Measurements from ENCODE around the gene TTBK1. TPM values are rescaled to one million over a fixed set of nuclear protein-coding genes. Genes with fewer than 3 reads are reported as not detected.

TTBK1 gene
- total RNA-seq, 1 experiment from 2014 or later = not detected

GRCh38 chr6:43311666-43312065 is 68.4 kb downstream of the TTBK1 start:
- DNase-seq (ENCODE audit: unreplicated experiment) = no peak
- no peak overlapping the region for H3K4me3 Mint-ChIP-seq (ENCODE audit: unreplicated experiment)
- no TSS peak for BruUV-seq (replicated peaks)
- ChIA-PET CTCF (no interaction called here), POLR2A (no interaction called here)
- no peaks in the 10 kb centered on the region for H3K9me3 Mint-ChIP-seq (ENCODE audit: unreplicated experiment)
- no peaks in the 10 kb centered on the region for H3K4me1 Mint-ChIP-seq (ENCODE audit: insufficient read depth, unreplicated experiment)
- no peak overlapping the region for H3K27ac Mint-ChIP-seq (ENCODE audit: low read depth, unreplicated experiment)
- intact Hi-C loops (cut with micrococcal nuclease) = no loop called here
- no peaks in the 10 kb centered on the region for H3K36me3 Mint-ChIP-seq (ENCODE audit: insufficient read depth, unreplicated experiment)
- TF ChIP-seq CTCF (IDR thresholded peaks at IDR 0.05; ENCODE audit: unreplicated experiment) = no peak
- no peaks in the 10 kb centered on the region for H3K27me3 Mint-ChIP-seq (ENCODE audit: insufficient read depth, unreplicated experiment)

- POLR2A ChIA-PET = interaction anchor here (1.4 kb wide), 1 partner anchor 15 kb away, joined by 3 read pairs; no protein-coding TSS in a partner anchor
- CTCF ChIA-PET = interaction anchor here (1.0 to 1.1 kb wide), 2 partner anchors 12 to 85 kb away, joined by 3 to 5 read pairs; partner anchors contain the start of gene DNPH1
- intact Hi-C loops (cut with micrococcal nuclease) = no loop called here
These were observed 70.5 kb downstream of the TTBK1 start for GRCh38 chr6:43313813-43314212.

GRCh38 chr6:43318011-43318410 is 74.7 kb downstream of the TTBK1 start:
- no peaks in the 10 kb centered on the region for H3K4me1 Mint-ChIP-seq (ENCODE audit: insufficient read depth, unreplicated experiment)
- intact Hi-C loops (cut with micrococcal nuclease) = no loop called here
- CTCF ChIA-PET = interaction anchor here (0.5 to 2.1 kb wide), 3 partner anchors 17 to 188 kb away, joined by 3 to 6 read pairs (median 5); no protein-coding TSS in a partner anchor
- H3K27ac Mint-ChIP-seq (ENCODE audit: low read depth, unreplicated experiment) = no peak overlapping the region
- no peaks in the 10 kb centered on the region for H3K9me3 Mint-ChIP-seq (ENCODE audit: unreplicated experiment)
- peaks cover 1% of the 10 kb centered on the region for H3K36me3 Mint-ChIP-seq (ENCODE audit: insufficient read depth, unreplicated experiment)
- TF ChIP-seq CTCF (IDR thresholded peaks at IDR 0.05; ENCODE audit: unreplicated experiment) = no peak
- no peaks in the 10 kb centered on the region for H3K27me3 Mint-ChIP-seq (ENCODE audit: insufficient read depth, unreplicated experiment)
- no TSS peak for BruUV-seq (replicated peaks)
- no peak for DNase-seq (ENCODE audit: unreplicated experiment)
- no peak overlapping the region for H3K4me3 Mint-ChIP-seq (ENCODE audit: unreplicated experiment)
- POLR2A ChIA-PET = no interaction called here

More at GRCh38 chr6:43313813-43314212, 70.5 kb downstream of the TTBK1 start:
- no peak for TF ChIP-seq CTCF (IDR thresholded peaks at IDR 0.05; ENCODE audit: unreplicated experiment)
- Mint-ChIP-seq H3K27me3 (ENCODE audit: insufficient read depth, unreplicated experiment) (no peaks in the 10 kb centered on the region), H3K36me3 (ENCODE audit: insufficient read depth, unreplicated experiment) (no peaks in the 10 kb centered on the region), H3K4me3 (ENCODE audit: unreplicated experiment) (no peak overlapping the region), H3K9me3 (ENCODE audit: unreplicated experiment) (no peaks in the 10 kb centered on the region), H3K4me1 (ENCODE audit: insufficient read depth, unreplicated experiment) (no peaks in the 10 kb centered on the region), H3K27ac (ENCODE audit: low read depth, unreplicated experiment) (no peak overlapping the region)
- BruUV-seq (replicated peaks) = no TSS peak
- no peak for DNase-seq (ENCODE audit: unreplicated experiment)

GRCh38 chr6:43325876-43326275 is 82.6 kb downstream of the TTBK1 start:
- H3K4me3 Mint-ChIP-seq (ENCODE audit: unreplicated experiment) = no peak overlapping the region
- TF ChIP-seq CTCF (IDR thresholded peaks at IDR 0.05; ENCODE audit: unreplicated experiment) = no peak
- DNase-seq (ENCODE audit: unreplicated experiment) = no peak
- ChIA-PET POLR2A (interaction anchor here (0.7 to 2.6 kb wide), 2 partner anchors 9 to 117 kb away, joined by 3 to 8 read pairs; no protein-coding TSS in a partner anchor), CTCF (interaction anchor here (0.7 to 1.1 kb wide), 3 partner anchors 9 to 12 kb away, joined by 3 to 5 read pairs (median 4); no protein-coding TSS in a partner anchor)
- H3K9me3 Mint-ChIP-seq (ENCODE audit: unreplicated experiment) = no peaks in the 10 kb centered on the region
- H3K27ac Mint-ChIP-seq (ENCODE audit: low read depth, unreplicated experiment) = no peak overlapping the region
- peaks cover 11% of the 10 kb centered on the region for H3K36me3 Mint-ChIP-seq (ENCODE audit: insufficient read depth, unreplicated experiment)
- intact Hi-C loops (cut with micrococcal nuclease) = no loop called here
- BruUV-seq (replicated peaks) = no TSS peak
- no peaks in the 10 kb centered on the region for H3K4me1 Mint-ChIP-seq (ENCODE audit: insufficient read depth, unreplicated experiment)
- no peaks in the 10 kb centered on the region for H3K27me3 Mint-ChIP-seq (ENCODE audit: insufficient read depth, unreplicated experiment)
